Measurements from ENCODE around the gene RHOG. TPM values are rescaled to one million over a fixed set of nuclear protein-coding genes. Genes with fewer than 3 reads are reported as not detected.

The RHOG gene
- total and polyA plus RNA-seq, 9 of the 15 experiments (the other 6 are each of a cell fraction or from before 2014, with no cell fraction given): 22.6 to 162 (median 80.3) TPM

DNA sequence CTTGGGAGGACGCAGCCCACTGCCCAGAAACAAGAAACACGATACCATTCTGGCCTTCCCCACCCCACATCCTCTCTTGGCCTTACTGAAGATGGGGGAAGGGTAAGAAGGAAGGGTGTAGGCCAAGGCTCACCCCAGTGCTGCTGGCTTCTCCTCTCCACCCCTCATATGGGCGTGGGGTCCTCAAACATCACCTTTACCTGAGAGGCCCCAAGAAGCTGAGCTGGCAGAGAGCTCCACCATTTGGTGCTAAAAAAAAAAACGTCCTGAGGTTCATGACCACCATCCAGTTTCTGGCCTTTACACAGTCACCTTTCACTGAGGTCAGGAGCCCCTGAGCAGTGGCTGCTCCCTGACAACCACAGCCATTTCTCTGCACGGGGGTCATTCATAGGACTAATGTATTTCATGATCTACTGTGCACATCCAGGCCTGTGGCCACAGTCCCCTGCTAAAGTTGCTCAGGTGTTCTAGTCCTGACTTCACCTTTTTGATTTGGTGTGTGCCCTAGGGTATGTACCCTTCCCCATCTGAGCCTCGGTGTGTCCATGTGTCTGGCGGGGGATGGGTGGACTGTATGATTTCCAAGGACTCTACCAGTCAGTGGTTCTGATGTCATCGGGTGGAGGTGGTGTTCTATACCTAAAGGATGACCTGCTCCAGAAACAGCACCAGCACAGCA, 15.1 kb downstream of the RHOG start (continued):
- TF ChIP-seq ZNF277 (CRISPR knock-in tag; IDR thresholded peaks at IDR 0.05; ENCODE audit: borderline replicate concordance) (no peak), NBN (IDR thresholded peaks at IDR 0.05; ENCODE audit: low read depth) (no peak), NKRF (IDR thresholded peaks at IDR 0.05; ENCODE audit: borderline replicate concordance) (no peak), ZFP91 (CRISPR knock-in tag; IDR thresholded peaks at IDR 0.05) (no peak), HDAC2 (IDR thresholded peaks at IDR 0.05) (no peak), NUFIP1 (IDR thresholded peaks at IDR 0.05; ENCODE audit: partially characterized antibody) (no peak), ATF3 (IDR thresholded peaks at IDR 0.05) (peak; percentile 55), ATF3 (CRISPR knock-in tag; conservative IDR thresholded peaks at IDR 0.05) (no peak), PTBP1 (IDR thresholded peaks at IDR 0.05; ENCODE audit: low read depth, low read length) (no peak), KDM1A (IDR thresholded peaks at IDR 0.05) (no peak), SMAD4 (CRISPR knock-in tag; conservative IDR thresholded peaks at IDR 0.05) (0 out of 2 replicates have a peak, but pooled peaks have one; percentile 31), ZNF165 (CRISPR knock-in tag; IDR thresholded peaks at IDR 0.05; ENCODE audit: borderline replicate concordance) (no peak), ZNF668 (CRISPR knock-in tag; IDR thresholded peaks at IDR 0.05) (no peak), GABPA (tag; conservative IDR thresholded peaks at IDR 0.05; ENCODE audit: low read depth) (no peak), ZNF263 (CRISPR knock-in tag; IDR thresholded peaks at IDR 0.05; ENCODE audit: borderline replicate concordance) (0 out of 2 replicates have a peak, but pooled peaks have one; percentile 28), ZC3H4 (CRISPR knock-in tag; IDR thresholded peaks at IDR 0.05; ENCODE audit: borderline replicate concordance) (no peak), RFX1 (IDR thresholded peaks at IDR 0.05) (no peak), CBX3 (IDR thresholded peaks at IDR 0.05; ENCODE audit: borderline replicate concordance in 1 of 2, low read length in 2 of 2) (no peak), NCOR1 (IDR thresholded peaks at IDR 0.05) (no peak)
- TF ChIP-seq, protein P1, sequence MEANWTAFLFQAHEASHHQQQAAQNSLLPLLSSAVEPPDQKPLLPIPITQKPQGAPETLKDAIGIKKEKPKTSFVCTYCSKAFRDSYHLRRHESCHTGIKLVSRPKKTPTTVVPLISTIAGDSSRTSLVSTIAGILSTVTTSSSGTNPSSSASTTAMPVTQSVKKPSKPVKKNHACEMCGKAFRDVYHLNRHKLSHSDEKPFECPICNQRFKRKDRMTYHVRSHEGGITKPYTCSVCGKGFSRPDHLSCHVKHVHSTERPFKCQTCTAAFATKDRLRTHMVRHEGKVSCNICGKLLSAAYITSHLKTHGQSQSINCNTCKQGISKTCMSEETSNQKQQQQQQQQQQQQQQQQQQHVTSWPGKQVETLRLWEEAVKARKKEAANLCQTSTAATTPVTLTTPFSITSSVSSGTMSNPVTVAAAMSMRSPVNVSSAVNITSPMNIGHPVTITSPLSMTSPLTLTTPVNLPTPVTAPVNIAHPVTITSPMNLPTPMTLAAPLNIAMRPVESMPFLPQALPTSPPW (CRISPR knock-in tag; IDR thresholded peaks at IDR 0.05): no peak

All from K562 (cell line).